Hippocampal formation (tissue), 2 donors: ENCODE results near the gene FMN2.
"Not testable (repeated sequence)": the region's sequence is repeated elsewhere in the genome, so short reads cannot be mapped to it uniquely, and the experiment has no call there.

Experiments used
- DNase-seq, 2 donors: peaks; one replicate each; lab custom pipeline; 2025; lab: John Stamatoyannopoulos, UW

FMN2 gene

DNA sequence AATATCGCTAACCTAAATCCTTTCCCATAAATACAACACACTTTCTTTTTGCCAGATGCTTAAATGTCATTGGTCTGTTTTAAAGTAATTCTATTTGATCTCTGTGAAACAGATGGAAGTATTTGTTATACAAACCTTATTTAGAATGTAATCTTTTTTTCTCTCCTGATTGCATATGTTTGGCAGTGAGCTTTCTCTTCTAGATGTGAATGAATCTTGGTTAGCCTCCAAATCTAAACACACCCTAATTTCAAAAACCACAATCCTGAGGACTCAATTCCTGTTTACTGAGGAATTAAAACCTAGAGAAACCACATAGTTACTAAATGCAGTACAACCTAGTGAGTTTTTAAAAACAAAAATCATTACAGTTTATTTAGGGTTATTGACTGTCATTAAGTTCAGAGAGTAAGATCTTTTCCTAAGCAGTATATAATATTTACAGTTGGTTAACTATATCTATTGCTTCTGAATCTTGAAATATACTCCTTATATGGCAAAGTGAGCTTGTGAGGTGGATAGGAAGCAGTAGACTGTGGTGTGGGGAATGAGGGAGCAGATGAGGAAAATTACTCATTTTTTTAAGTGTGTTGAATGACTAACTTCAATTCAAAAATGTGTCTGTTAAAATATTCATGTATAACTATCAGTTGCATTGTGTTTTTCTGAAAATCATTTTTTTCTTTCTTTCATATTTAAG, 218.7 kb downstream of the FMN2 start:
- DNase-seq, result no peak

DNA sequence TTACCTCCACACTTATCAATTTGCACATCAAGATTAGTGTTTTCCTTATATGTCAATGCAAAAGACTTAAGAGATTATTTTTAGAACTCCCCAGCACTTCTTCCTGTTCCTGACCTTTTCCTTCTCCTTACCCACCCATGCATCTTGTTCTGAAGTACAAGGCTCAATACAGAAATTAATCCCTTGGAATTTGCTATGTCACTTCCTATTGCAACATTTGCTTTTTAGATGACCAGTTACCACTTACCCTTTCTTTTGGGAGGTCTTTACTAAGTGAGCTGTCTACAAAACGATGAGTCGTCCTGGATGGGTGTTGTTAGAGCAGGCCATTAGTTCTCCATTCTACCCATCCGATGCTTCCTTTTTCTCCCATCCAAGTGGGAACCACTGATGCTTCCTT, 221.2 kb downstream of the FMN2 start:
- no peak for DNase-seq

DNA sequence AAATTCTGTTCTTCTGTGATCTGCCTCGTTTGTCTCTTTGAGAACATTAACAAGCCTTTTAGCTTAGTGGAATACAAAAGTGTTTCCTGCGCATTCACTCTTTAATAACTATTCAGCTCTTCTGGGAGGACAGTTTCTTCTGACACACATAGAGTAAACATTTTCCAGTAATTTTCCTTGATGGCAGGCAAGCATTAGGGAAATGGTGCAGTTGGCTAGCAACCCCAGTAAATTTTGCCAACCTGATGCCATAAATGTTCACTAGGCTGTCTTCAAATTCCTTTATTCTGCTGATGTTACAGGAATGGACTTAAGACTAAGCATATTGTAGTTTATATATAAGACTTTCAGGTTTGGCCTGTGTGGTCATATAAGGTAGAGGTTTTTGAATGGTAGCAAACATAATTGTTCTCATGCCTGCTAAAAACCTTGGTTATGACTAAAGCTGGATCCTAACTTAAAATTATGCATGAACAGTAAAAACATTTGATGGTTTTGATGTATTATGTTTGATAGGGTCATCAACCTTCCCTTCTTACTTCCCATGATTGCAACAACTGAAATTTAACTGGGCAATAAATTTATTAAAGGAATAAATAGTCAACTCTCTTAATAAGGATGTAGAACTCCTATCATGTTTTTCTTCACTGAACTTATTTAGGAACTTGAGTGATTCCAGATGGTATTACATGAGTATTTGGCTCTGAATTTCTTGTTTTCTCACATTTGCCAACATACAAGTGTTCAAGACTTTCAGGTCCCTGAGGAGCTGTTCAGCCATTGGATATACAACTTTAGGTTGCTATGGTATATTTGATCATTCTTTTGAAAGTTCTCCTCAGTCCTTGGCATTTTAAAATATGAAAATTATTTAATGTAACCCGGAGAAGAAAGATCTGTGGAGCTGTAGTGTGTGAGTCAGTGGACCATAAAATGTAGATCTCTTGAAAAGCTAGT, 223.4 kb downstream of the FMN2 start:
- DNase-seq, result no peak

DNA sequence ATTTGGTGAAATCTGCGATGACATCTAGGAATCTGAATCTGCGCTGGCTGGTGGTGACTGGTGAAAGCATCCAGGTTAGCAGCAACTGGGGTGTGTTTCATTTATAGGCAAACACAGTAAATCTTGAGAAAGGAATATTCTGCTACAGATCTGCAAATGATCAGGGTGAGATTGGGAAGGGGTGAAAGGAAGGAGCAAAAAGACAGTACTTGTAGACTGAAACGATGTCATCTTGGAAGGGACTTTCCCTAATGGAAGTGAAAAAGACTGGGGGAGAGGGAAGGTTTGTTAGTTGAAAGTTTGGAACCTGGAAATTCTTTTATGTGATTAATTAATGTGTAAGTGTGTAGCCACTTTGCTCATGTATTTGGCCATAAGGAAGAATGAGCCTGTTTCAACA, 228.3 kb downstream of the FMN2 start:
- DNase-seq, result no peak

DNA sequence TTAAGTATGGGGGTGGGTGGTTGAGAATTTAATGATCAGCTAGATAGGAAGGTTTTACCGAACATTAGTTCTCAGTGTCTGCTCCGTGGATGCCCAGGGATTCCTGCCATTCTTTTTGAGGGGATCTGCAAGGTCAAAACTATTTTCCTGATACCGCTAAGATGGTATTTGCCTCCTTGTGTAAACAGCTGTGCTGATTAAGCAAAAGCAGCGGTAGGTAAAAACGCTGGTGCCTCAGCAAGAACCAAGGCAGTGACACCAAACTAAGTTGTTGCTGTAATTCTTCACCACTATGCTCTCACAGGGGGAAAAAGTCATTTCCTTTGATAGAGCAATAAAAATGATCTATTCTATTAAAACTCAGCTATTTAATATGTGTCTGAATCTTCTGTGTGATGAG, 229.0 kb downstream of the FMN2 start:
- no peak for DNase-seq

DNA sequence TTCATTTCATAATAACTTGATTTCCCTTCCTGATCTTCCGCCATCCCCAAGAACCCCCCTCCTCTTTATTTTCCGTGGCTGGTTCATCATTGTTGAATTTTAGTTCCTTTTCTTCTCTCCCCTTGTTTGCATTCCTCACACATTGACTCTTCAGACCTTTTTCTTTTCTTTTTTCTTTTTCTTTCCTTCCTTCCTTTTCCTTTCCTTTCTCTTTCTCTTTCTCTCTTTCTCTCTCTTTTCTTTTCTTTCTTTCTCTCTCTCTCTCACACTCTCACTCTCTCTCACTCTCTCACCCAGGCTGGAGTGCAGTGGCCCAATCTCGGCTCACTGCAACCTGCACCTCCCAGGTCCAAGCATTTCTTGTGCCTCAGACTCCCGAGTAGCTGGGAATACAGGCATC, 231.3 kb downstream of the FMN2 start:
- DNase-seq, result no peak

DNA sequence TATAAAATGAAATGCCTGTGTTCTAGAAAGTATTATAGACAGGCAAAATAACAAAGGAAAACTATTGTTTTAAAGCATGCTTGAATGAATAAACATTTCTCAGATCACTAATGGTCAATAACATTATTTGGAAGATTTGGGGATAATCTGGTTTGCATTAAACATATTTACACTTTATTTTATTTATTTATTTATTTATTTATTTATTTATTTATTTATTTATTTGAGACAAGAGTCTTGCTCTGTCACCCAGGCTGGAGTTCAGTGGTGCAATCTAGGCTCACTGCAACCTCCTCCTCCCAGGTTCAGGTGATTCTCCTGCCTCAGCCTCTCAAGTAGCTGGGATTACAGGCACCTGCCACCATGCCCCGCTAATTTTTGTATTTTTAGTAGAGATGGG, 236.7 kb downstream of the FMN2 start:
- not testable (repeated sequence) for DNase-seq

DNA sequence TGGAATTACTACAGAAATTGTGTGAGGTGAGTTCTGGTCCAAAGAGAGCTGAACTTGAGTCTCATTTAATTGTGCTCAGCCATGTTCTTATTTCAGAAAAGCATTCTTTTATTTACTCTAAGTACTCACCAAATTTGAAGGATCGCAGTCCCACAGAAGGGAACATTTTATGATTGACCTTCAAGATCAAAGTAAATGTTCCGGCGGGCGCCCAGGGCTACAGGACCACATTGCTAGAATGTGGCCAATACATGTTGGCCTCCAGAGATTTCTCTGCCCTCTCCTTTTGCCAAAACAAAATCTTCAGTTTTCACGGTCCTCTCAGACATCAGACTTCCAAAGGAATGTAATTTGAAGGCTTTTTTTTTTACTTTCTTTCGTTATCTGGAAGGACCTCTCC, 237.8 kb downstream of the FMN2 start:
- DNase-seq, result no peak

DNA sequence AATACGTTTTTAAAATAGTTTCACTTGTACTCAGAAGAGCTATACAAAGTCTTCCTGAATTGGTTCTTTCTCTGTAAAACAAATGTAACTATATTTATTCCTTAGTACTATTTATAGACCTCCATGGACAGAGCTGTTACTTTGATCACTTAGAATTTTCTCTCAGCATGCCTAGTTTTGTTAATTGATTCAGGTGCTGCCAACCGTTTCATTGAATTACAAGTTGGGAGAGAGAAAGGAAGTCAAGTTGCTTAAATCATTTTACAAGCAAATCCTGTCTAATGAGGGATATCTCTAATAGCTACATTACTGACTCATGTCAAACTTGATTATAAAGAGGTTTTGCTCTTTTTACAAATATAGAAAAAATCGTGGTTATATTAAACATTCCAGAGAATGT, 241.0 kb downstream of the FMN2 start:
- no peak for DNase-seq

DNA sequence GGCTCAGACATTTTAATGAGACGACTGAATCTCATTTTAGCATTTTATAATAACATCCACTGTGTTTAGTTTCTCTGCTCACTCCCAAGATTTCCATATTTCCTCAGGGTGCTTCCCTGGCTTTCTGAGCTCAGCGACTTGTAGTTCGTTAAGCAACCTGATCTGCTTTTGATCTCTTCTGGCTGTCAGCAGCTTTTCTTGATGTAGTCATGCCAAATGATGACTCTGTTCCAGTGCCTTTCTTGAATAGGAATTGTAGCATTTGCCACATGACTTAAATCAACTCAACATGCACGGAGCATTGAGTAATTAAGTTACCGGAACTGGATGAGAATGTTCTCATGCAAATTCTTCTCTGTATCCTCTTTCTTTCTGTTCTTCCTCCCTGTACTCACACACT, 246.1 kb downstream of the FMN2 start:
- DNase-seq, result peak in 1 of 2 donors; percentile 39

DNA sequence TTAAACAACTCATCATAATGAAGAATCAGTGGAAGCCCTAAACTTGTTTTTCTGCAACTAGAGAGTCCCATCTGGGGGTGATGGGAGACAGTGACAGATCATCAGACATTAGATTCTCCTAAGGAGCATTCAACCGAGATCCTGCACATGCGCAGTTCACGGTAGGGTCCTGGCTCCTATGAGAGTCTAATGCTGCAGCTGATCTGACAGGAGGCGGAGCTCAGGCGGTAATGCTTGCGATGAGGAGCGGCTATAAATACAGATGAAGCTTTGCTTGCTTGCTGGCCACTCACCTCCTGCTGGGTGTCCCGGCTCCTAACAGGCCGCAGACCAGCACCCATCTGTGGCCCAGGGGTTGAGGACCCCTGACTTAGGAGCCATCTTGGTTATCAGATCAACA, 247.2 kb downstream of the FMN2 start:
- no peak for DNase-seq

DNA sequence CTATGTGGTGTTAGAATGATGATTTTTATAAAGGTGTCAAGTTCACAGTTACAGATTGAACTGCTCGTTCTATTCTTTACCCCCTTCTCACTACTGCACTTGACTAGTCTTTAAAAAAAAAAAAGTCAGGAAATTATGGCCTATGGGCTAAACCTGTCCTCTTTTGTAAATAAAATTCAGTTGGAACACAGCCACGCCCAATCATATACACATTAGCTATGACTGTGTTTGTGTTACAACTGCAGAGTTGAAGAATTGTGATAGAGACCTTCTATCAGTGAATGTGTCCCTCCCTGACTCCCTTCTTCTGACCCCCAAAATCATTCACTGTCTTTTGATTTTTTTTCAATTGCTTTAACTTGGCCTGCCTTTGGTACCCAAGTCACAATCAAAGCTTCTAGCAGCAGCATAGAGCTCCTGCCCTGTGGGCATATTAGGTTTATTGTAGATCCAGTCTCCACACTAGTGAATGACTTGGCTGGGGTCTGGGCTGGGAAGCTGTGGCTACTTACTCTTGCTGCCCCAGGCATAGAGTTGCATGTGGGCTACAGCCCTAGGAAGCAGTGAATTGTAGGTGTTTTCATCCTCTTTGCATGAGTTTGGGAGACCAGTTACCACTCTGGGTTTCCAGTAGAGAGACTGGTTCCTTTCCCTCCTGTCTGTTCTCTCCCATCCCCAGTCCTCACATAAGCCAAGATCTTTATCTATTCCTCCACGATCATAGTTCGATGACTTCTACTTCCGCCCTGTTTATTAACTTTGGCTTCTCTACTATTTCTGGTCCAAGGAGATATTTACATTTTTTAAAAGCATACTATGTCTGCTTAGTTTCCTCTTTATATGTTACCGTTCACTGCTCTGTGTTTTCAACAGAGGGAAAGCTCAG, 249.9 kb downstream of the FMN2 start:
- DNase-seq, result no peak

DNA sequence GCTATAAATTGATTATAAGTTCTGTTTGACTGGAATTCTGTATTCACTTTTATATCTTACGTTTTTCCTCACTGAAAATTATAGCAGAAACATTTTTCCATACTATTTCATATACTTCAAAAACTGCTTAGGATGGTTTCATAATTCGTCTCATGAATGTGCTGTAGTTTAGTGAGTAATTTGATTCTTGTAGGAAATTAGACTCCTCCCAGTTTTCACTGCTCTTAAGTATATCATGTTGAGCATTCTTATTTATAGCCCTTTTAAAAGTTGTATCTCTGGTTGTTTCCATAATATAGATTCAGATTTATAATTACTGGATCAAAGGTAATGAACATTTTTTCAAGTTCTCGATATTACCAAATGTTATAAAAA, 250.6 kb downstream of the FMN2 start:
- no peak for DNase-seq

DNA sequence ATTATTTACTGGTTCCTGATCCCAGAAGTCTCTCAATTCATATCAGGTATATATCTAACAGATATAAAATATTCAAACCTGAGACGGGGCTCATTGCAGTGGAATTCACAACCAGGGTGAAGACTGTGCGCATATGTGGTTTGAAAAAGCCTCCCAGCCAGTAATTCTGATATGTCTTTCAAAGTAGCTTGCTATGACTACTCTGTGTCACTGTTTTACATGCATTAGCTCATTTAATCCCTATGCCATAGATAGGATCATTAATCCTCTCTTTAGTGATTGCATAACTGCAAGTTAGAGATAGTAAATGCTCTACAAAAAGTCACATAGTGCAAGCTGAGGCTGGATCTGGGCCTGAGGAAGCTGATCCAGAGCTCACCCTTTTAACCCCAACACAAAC, 251.4 kb downstream of the FMN2 start:
- no peak for DNase-seq

DNA sequence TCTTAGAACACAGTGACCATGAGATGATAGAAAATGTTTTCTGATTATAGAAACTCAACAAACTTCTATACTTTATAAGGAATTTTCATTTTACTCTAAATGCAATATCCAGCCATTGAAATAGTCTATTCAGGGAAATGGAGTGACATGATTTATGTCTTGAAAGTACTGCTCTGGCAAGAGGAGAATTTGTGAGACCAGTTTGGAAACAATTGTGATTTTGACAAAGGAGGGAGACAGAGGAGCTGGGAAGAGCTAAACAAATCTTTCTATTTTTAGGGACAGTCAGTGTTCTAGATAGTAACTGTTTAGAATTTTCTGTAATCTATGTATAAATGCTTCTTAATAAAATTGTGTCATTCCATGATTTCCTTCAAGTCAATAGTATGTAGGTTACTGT, 252.3 kb downstream of the FMN2 start:
- DNase-seq, result no peak

DNA sequence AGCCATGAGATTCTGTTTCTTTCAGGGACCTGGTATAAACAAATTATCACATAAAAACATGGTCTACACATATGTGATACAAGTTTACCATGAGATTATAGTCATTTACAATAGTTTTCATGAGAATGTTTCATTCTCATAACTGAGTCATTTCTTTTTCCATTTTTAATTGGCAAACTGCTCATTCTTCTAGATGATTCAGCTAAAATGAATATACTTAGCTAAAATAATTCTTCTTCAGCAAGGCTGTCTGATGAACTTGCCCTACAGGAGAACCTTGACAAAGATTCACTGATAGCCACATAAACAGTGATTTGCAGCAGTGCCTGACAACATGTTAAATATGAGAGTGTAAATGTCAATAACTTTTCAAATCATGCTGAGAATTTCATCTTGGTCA, 253.2 kb downstream of the FMN2 start:
- no peak for DNase-seq

DNA sequence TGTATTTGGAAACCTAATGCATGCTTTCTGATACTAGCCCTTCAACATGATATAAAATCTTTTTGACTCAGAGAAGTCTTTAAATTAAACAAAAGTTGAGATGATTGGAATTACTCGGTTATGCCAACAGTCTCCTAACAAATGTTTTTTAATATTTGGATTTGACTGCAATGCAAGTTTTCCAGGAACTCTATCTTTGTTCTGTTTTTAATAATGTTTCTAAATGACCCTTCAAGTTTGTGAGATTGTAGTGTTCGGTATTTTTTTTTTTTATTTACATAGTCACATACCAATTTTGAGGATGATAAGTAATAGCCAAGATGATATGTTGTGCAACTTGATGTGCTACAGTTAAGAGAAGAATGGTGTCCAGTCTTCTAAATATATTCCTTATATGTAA, 258.0 kb downstream of the FMN2 start:
- DNase-seq, result no peak

DNA sequence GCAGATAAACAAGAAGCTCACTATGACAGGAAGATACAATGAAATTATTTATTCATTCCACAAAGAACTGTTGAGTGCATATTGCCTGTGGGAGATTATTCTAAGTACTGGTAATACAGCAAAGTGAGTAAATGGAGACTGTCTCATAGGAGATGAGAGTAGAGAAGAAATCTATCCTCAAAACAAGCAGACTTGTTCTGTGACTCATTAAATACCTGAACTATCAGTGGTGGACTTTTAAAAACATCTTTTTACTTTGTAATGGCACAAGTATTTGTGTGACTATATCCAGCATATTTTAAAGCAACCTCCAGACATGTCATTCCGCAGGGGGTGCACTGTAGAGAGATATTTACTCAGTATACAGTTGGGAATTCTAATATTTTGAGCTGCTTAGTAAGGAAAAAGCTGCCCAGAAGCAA, 259.2 kb downstream of the FMN2 start:
- DNase-seq, result no peak

DNA sequence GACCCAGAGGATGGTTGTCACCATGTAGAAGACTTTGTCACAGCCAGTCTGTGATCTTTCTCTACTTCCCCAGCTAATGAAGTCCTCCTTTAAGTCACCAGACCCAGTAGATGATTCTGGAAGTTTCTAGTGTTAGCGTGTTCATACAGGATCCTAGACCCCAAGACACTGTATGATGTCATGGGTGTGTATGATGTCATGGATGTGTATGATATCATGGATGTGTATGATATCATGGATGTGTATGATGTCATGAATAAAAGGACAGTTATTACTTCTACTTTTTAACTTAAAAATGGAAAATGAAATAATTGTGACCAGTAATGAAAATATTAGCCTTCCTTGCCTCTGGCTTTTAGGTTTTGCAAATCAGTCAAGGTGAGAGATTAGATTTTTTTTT, 260.0 kb downstream of the FMN2 start:
- no peak for DNase-seq

DNA sequence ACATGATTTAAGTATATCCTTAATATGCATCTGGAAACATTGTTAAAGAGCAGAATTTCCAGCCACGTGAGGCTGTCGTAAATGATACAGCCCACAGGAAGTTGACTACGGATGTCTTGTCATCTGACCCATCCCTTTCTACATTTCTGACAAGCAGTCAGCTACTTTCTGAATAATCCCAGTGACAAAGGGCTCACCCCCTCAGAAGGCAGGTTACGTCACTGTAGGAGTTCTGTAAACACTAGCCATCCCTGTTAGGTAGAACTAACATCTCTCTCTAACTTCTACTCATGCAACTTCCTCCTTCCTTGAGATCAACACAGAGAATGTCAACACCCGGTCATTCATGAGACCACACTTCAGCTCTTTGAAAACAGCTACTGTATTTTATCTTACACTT, 261.1 kb downstream of the FMN2 start:
- DNase-seq, result no peak

DNA sequence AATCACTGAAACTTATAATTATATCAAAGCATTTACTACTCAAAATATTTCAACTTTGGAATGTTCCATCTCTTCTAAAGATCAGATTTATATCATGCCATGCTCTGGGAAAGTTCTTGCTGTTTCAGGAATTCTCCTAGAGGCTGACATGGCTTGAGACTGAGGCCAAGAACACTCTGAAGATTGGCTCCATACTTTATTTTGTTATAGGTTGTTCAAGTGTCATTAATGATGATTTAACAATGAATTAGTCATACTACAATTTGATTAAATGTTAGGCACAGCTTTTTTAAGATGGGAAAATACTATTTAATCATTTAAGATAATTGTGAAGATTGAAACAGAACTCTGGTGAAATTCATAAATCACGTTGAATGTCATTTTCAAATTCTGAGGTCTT, 264.9 kb downstream of the FMN2 start:
- no peak for DNase-seq

DNA sequence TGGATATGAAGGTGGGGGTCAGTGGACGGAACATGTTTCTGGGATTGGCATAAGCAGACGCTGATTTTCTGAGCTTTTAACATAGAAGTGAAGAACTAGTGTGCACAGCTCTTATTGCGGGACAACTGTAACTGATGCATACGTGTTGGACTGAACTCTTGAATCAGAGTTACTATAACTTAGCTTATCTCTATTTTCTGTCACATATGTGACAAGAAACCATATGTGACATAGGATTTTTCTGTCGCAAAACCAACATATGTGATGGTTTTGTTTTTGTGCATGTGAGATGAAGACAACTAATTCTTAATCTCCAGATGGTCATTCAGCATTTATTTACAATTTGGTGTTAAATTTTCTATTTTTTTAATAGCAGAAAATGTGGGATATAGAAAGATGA, 270.4 kb downstream of the FMN2 start:
- no peak for DNase-seq
